ENCODE measurements around the gene CLEC9A. TPM values are rescaled to one million over a fixed set of nuclear protein-coding genes. Genes with fewer than 3 reads are reported as not detected.

The CLEC9A gene
- total RNA-seq, 1 donor from 2014 or later, result not detected

- Histone ChIP-seq H3K27me3 (ENCODE audit: control insufficient read depth, insufficient read depth, low read length) (no peaks in the 10 kb centered on the region), H3K36me3 (ENCODE audit: control insufficient read depth, insufficient read depth, low read length) (no peaks in the 10 kb centered on the region), H3K4me3 (ENCODE audit: low read depth, low read length) (no peak overlapping the region)
- no peak for TF ChIP-seq CTCF (IDR thresholded peaks at IDR 0.05; ENCODE audit: insufficient read depth, low read length, poor library complexity, severe bottlenecking)
- no peak for DNase-seq (ENCODE audit: low read depth)
These were observed 82.6 kb downstream of the CLEC9A start for GRCh38 chr12:10113075-10113474.

- Histone ChIP-seq H3K36me3 (ENCODE audit: control insufficient read depth, insufficient read depth, low read length) (no peaks in the 10 kb centered on the region), H3K27me3 (ENCODE audit: control insufficient read depth, insufficient read depth, low read length) (no peaks in the 10 kb centered on the region), H3K4me3 (ENCODE audit: low read depth, low read length) (no peak overlapping the region)
- no peak for DNase-seq (ENCODE audit: low read depth)
- no peak for TF ChIP-seq CTCF (IDR thresholded peaks at IDR 0.05; ENCODE audit: insufficient read depth, low read length, poor library complexity, severe bottlenecking)
These were observed 83.4 kb downstream of the CLEC9A start for GRCh38 chr12:10113920-10114319.

GRCh38 chr12:10115311-10115710 is 84.8 kb downstream of the CLEC9A start:
- no peaks in the 10 kb centered on the region for H3K27me3 ChIP-seq (ENCODE audit: control insufficient read depth, insufficient read depth, low read length)
- TF ChIP-seq CTCF (IDR thresholded peaks at IDR 0.05; ENCODE audit: insufficient read depth, low read length, poor library complexity, severe bottlenecking), result no peak
- H3K36me3 ChIP-seq (ENCODE audit: control insufficient read depth, insufficient read depth, low read length), result no peaks in the 10 kb centered on the region
- no peak overlapping the region for H3K4me3 ChIP-seq (ENCODE audit: low read depth, low read length)
- DNase-seq (ENCODE audit: low read depth), result no peak

Other genes with a start within 250 kb of the CLEC9A start
- gene KLRF1, start 203.2 kb upstream of the CLEC9A start, total RNA-seq, result 0.17 TPM in 1 of 2 replicates, not detected in the other
- gene CLEC2B, start 161.3 kb upstream of the CLEC9A start, total RNA-seq, result 0.50 TPM in 1 of 2 replicates, not detected in the other
- not detected in 2 replicates for gene KLRF2, start 149.2 kb upstream of the CLEC9A start, total RNA-seq
- gene CLEC2A, start 98.3 kb upstream of the CLEC9A start, total RNA-seq, result not detected in 2 replicates
- not detected in 2 replicates for gene CLEC12A, start 59.3 kb upstream of the CLEC9A start, total RNA-seq
- not detected in 2 replicates for gene CLEC1B, start 31.6 kb upstream of the CLEC9A start, total RNA-seq
- gene CLEC12B, start 20.1 kb upstream of the CLEC9A start, total RNA-seq, result not detected in 2 replicates
- gene CLEC1A, start 68.3 kb downstream of the CLEC9A start, total RNA-seq, result 0.04 TPM in 1 of 2 replicates, not detected in the other
- 0.07 and 0.13 TPM in 2 replicates for gene CLEC7A, start 99.5 kb downstream of the CLEC9A start, total RNA-seq
- not detected in 2 replicates for gene OLR1, start 141.4 kb downstream of the CLEC9A start, total RNA-seq
- gene TMEM52B, start 148.3 kb downstream of the CLEC9A start, total RNA-seq, result 0.48 TPM in 1 of 2 replicates, not detected in the other
- gene GABARAPL1, start 182.2 kb downstream of the CLEC9A start, total RNA-seq, result 44.2 and 47.0 TPM in 2 replicates

Measured in kidney epithelial cell (primary cell).